Loucy (cell line): ENCODE measurements around the gene TACC2.

Source experiments
- CTCF ChIP-seq: fragments of 200-600 bp; sonication (generic); conservative IDR thresholded peaks from 2 replicates; pipeline ENCODE4 v1.5.1; 2014; ENCODE audit warnings: mild to moderate bottlenecking, antibody characterized with exemption, low read length
- EZH2phosphoT487 ChIP-seq: fragments of 200-600 bp; IDR thresholded peaks from 2 replicates; pipeline ENCODE4 v1.6.1; 2018; ENCODE audit warnings: antibody characterized with exemption, mild to moderate bottlenecking, moderate library complexity, borderline replicate concordance

- no peak for TF ChIP-seq CTCF
- TF ChIP-seq EZH2phosphoT487 = no peak
These were observed 12.7 kb downstream of the TACC2 start for GRCh38 chr10:122001698-122002097.
